Measurements from ENCODE around the gene PPM1F. TPM values are rescaled to one million over a fixed set of nuclear protein-coding genes. Genes with fewer than 3 reads are reported as not detected.

Gene PPM1F
- total RNA-seq, 1 experiment from 2014 or later, result 28.6 TPM

DNA sequence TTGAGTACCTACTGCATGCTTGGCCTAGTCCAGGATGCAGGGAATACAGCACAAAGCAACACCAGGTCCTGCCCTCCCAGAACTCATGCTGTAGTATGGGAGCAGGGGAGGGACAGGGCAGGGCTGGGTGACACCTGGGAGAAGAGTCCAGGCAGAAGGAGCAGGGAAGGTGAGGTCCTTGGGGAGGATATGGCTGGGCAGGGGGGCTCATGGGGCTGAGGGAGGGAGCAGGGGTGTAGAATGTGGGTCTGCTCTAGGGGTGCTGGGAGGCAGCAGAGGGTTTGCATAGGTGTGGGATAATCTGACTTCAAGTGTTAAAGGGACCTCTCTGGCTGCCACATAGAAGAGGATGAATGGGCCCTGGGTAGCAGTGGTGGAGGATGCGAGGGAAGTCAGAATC is 25.2 kb upstream of the PPM1F start:
- ChIA-PET CTCF (interaction anchor here (0.7 to 1.2 kb wide), 2 partner anchors 25 to 41 kb away, joined by 3 to 4 read pairs; partner anchors contain the start of gene PPM1F), POLR2A (no interaction called here)
- peaks cover 8% of the 10 kb centered on the region for H3K4me1 Mint-ChIP-seq
- H3K27me3 Mint-ChIP-seq (ENCODE audit: low read depth), result peaks cover 6% of the 10 kb centered on the region
- no peak overlapping the region for H3K4me3 Mint-ChIP-seq
- no peak for TF ChIP-seq ESRRA (CRISPR knock-in tag; IDR thresholded peaks at IDR 0.05; ENCODE audit: borderline replicate concordance)
- TF ChIP-seq NFATC4 (CRISPR knock-in tag; IDR thresholded peaks at IDR 0.05), result no peak
- TF ChIP-seq ZNF232 (CRISPR knock-in tag; IDR thresholded peaks at IDR 0.05), result no peak
- no peak for TF ChIP-seq GABPB1 (CRISPR knock-in tag; IDR thresholded peaks at IDR 0.05)
- TF ChIP-seq, protein P1, sequence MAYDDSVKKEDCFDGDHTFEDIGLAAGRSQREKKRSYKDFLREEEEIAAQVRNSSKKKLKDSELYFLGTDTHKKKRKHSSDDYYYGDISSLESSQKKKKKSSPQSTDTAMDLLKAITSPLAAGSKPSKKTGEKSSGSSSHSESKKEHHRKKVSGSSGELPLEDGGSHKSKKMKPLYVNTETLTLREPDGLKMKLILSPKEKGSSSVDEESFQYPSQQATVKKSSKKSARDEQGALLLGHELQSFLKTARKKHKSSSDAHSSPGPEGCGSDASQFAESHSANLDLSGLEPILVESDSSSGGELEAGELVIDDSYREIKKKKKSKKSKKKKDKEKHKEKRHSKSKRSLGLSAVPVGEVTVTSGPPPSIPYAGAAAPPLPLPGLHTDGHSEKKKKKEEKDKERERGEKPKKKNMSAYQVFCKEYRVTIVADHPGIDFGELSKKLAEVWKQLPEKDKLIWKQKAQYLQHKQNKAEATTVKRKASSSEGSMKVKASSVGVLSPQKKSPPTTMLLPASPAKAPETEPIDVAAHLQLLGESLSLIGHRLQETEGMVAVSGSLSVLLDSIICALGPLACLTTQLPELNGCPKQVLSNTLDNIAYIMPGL (CRISPR knock-in tag; IDR thresholded peaks at IDR 0.05), result no peak
- TF ChIP-seq, protein P2, sequence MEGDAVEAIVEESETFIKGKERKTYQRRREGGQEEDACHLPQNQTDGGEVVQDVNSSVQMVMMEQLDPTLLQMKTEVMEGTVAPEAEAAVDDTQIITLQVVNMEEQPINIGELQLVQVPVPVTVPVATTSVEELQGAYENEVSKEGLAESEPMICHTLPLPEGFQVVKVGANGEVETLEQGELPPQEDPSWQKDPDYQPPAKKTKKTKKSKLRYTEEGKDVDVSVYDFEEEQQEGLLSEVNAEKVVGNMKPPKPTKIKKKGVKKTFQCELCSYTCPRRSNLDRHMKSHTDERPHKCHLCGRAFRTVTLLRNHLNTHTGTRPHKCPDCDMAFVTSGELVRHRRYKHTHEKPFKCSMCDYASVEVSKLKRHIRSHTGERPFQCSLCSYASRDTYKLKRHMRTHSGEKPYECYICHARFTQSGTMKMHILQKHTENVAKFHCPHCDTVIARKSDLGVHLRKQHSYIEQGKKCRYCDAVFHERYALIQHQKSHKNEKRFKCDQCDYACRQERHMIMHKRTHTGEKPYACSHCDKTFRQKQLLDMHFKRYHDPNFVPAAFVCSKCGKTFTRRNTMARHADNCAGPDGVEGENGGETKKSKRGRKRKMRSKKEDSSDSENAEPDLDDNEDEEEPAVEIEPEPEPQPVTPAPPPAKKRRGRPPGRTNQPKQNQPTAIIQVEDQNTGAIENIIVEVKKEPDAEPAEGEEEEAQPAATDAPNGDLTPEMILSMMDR (IDR thresholded peaks at IDR 0.05), result no peak
- TF ChIP-seq, protein P3, sequence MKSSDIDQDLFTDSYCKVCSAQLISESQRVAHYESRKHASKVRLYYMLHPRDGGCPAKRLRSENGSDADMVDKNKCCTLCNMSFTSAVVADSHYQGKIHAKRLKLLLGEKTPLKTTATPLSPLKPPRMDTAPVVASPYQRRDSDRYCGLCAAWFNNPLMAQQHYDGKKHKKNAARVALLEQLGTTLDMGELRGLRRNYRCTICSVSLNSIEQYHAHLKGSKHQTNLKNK (CRISPR knock-in tag; IDR thresholded peaks at IDR 0.05), result no peak
- TF ChIP-seq, protein P4, sequence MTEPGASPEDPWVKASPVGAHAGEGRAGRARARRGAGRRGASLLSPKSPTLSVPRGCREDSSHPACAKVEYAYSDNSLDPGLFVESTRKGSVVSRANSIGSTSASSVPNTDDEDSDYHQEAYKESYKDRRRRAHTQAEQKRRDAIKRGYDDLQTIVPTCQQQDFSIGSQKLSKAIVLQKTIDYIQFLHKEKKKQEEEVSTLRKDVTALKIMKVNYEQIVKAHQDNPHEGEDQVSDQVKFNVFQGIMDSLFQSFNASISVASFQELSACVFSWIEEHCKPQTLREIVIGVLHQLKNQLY (CRISPR knock-in tag; IDR thresholded peaks at IDR 0.05), result no peak
- TF ChIP-seq, protein P5, sequence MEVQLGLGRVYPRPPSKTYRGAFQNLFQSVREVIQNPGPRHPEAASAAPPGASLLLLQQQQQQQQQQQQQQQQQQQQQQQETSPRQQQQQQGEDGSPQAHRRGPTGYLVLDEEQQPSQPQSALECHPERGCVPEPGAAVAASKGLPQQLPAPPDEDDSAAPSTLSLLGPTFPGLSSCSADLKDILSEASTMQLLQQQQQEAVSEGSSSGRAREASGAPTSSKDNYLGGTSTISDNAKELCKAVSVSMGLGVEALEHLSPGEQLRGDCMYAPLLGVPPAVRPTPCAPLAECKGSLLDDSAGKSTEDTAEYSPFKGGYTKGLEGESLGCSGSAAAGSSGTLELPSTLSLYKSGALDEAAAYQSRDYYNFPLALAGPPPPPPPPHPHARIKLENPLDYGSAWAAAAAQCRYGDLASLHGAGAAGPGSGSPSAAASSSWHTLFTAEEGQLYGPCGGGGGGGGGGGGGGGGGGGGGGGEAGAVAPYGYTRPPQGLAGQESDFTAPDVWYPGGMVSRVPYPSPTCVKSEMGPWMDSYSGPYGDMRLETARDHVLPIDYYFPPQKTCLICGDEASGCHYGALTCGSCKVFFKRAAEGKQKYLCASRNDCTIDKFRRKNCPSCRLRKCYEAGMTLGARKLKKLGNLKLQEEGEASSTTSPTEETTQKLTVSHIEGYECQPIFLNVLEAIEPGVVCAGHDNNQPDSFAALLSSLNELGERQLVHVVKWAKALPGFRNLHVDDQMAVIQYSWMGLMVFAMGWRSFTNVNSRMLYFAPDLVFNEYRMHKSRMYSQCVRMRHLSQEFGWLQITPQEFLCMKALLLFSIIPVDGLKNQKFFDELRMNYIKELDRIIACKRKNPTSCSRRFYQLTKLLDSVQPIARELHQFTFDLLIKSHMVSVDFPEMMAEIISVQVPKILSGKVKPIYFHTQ (CRISPR knock-in tag; IDR thresholded peaks at IDR 0.05), result no peak
- no peaks in the 10 kb centered on the region for H3K9me3 Mint-ChIP-seq
- H3K27ac Mint-ChIP-seq, result no peak overlapping the region
- no peak for ATAC-seq
- peaks cover 22% of the 10 kb centered on the region; the same call in 1 of the 2 replicates for H3K36me3 Mint-ChIP-seq
- no peak for DNase-seq (ENCODE audit: low spot score)

DNA sequence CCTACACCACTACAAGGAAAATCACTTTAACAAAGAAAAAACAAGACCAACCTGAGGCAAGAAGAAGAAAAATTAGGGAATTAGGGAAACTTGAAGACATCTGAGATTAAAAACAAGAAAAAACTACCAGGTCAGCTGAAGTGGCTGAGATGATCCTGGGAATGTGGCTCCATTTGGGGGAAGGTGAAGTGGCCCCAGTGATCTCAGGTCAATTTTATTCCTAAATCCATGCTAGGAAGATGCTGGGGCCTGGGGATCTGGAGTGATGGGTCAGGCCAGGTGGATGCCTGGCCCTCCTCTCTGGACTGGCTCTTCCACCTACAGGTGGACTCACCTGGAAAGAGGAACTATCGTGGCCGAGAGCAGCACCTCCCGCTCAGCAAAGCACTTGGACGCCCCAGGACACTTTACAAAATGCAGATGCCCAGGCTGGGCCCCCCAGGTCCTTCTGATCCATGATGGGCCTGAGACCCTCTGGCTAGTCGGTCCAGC is 23.3 kb upstream of the PPM1F start:
- no peak overlapping the region for H3K4me3 Mint-ChIP-seq
- ChIA-PET POLR2A (no interaction called here), CTCF (interaction anchor here (0.6 kb wide), 1 partner anchor 29 kb away, joined by 3 read pairs; no protein-coding TSS in a partner anchor)
- ATAC-seq, result no peak
- peaks cover 6% of the 10 kb centered on the region for H3K27me3 Mint-ChIP-seq (ENCODE audit: low read depth)
- H3K36me3 Mint-ChIP-seq, result peaks cover 28% of the 10 kb centered on the region
- no peaks in the 10 kb centered on the region for H3K9me3 Mint-ChIP-seq
- no peak for DNase-seq (ENCODE audit: low spot score)
- no peaks in the 10 kb centered on the region for H3K4me1 Mint-ChIP-seq
- no peak overlapping the region for H3K27ac Mint-ChIP-seq
- TF ChIP-seq TEAD4 (CRISPR knock-in tag; IDR thresholded peaks at IDR 0.05), result no peak
- TF ChIP-seq, protein P6, sequence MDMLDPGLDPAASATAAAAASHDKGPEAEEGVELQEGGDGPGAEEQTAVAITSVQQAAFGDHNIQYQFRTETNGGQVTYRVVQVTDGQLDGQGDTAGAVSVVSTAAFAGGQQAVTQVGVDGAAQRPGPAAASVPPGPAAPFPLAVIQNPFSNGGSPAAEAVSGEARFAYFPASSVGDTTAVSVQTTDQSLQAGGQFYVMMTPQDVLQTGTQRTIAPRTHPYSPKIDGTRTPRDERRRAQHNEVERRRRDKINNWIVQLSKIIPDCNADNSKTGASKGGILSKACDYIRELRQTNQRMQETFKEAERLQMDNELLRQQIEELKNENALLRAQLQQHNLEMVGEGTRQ (CRISPR knock-in tag; IDR thresholded peaks at IDR 0.05), result no peak
- TF ChIP-seq SOX15 (CRISPR knock-in tag; IDR thresholded peaks at IDR 0.05), result no peak

DNA sequence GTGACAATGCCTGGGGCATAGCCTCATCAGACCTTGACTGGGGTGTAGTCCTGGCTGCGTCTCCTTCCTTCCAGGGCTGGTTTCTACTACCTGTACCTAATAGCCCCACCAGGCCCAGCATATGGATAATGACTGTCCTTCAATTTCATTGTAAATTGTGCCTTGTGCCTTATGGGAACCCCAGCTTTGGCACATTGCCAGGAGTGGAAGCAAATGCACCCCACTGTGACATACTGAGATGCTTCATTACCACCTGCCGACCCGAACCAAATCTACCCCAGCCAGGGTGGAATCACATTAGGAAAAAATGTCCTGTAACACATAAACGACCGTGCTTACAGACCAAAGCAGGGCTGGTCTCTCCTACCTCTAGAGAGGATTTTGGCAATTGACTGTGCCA is 22.6 kb upstream of the PPM1F start:
- Mint-ChIP-seq H3K27me3 (ENCODE audit: low read depth) (peaks cover 6% of the 10 kb centered on the region), H3K9me3 (no peaks in the 10 kb centered on the region), H3K4me1 (no peaks in the 10 kb centered on the region), H3K27ac (no peak overlapping the region), H3K36me3 (peaks cover 34% of the 10 kb centered on the region), H3K4me3 (no peak overlapping the region)
- POLR2A ChIA-PET, result no interaction called here
- CTCF ChIA-PET, result no interaction called here
- no peak for ATAC-seq
- DNase-seq (ENCODE audit: low spot score), result no peak
- TF ChIP-seq ESRRA (CRISPR knock-in tag; IDR thresholded peaks at IDR 0.05; ENCODE audit: borderline replicate concordance) (no peak), ZNF671 (CRISPR knock-in tag; IDR thresholded peaks at IDR 0.05) (no peak), TEAD4 (CRISPR knock-in tag; IDR thresholded peaks at IDR 0.05) (no peak), SMAD3 (CRISPR knock-in tag; IDR thresholded peaks at IDR 0.05; ENCODE audit: borderline replicate concordance) (no peak), NFE2L1 (CRISPR knock-in tag; IDR thresholded peaks at IDR 0.05) (no peak), SOX15 (CRISPR knock-in tag; IDR thresholded peaks at IDR 0.05) (no peak), ZNF263 (CRISPR knock-in tag; IDR thresholded peaks at IDR 0.05; ENCODE audit: low read depth) (no peak)
- TF ChIP-seq, protein P7, sequence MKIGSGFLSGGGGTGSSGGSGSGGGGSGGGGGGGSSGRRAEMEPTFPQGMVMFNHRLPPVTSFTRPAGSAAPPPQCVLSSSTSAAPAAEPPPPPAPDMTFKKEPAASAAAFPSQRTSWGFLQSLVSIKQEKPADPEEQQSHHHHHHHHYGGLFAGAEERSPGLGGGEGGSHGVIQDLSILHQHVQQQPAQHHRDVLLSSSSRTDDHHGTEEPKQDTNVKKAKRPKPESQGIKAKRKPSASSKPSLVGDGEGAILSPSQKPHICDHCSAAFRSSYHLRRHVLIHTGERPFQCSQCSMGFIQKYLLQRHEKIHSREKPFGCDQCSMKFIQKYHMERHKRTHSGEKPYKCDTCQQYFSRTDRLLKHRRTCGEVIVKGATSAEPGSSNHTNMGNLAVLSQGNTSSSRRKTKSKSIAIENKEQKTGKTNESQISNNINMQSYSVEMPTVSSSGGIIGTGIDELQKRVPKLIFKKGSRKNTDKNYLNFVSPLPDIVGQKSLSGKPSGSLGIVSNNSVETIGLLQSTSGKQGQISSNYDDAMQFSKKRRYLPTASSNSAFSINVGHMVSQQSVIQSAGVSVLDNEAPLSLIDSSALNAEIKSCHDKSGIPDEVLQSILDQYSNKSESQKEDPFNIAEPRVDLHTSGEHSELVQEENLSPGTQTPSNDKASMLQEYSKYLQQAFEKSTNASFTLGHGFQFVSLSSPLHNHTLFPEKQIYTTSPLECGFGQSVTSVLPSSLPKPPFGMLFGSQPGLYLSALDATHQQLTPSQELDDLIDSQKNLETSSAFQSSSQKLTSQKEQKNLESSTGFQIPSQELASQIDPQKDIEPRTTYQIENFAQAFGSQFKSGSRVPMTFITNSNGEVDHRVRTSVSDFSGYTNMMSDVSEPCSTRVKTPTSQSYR (CRISPR knock-in tag; IDR thresholded peaks at IDR 0.05), result no peak
- TF ChIP-seq, protein P5 (CRISPR knock-in tag; IDR thresholded peaks at IDR 0.05), result no peak
